Heart right ventricle (tissue), 16 donors: ENCODE results near the gene GAA. TPM values are rescaled to one million over a fixed set of nuclear protein-coding genes. Genes with fewer than 3 reads are reported as not detected.

Experiments used
- ATAC-seq, 8 donors: fragments of 200-7000 bp; cut with Tn5 transposase; one replicate each; pipeline ENCODE4 v1.9.1; 2020; ENCODE audit warnings: mild to moderate bottlenecking in 8 of 8, moderate library complexity in 8 of 8, moderate number of reproducible peaks in 1 of 8
- DNase-seq, 2 donors: peaks; one replicate each; pipeline ENCODE4 v3.0.0-alpha.2; 2020
- H3K27ac ChIP-seq, 10 donors: fragments of 200-600 bp; sonication (generic) in 2 of 10; one replicate each; pipeline versions ENCODE4 v1.5.0 to v1.8.0; 2020 to 2022; ENCODE audit warnings: mild to moderate bottlenecking in 3 of 10
- H3K27me3 ChIP-seq, 7 donors: fragments of 200-600 bp; one replicate each; pipeline ENCODE4 v1.8.0; 2021 to 2022; ENCODE audit warnings: mild to moderate bottlenecking in 2 of 7
- H3K36me3 ChIP-seq, 9 donors: fragments of 200-600 bp; sonication (generic) in 1 of 9; one replicate each; pipeline versions ENCODE4 v1.5.0 to v1.8.0; 2020 to 2022; ENCODE audit warnings: mild to moderate bottlenecking in 2 of 9
- H3K4me1 ChIP-seq, 9 donors: fragments of 200-600 bp; sonication (generic) in 1 of 9; one replicate each; pipeline versions ENCODE4 v1.5.0 to v1.8.0; 2020 to 2022; ENCODE audit warnings: mild to moderate bottlenecking in 4 of 9
- H3K4me3 ChIP-seq, 10 donors: fragments of 200-600 bp; sonication (generic) in 2 of 10; one replicate each; pipeline versions ENCODE4 v1.5.0 to v1.8.0; 2020 to 2022; ENCODE audit warnings: mild to moderate bottlenecking in 7 of 10, moderate library complexity in 2 of 10
- H3K9me3 ChIP-seq, 11 donors: fragments of 200-600 bp in 10 of 11; sonication (generic) in 2 of 11; one replicate each; pipeline versions ENCODE4 v1.5.0 to v1.8.0; 2013 to 2022; ENCODE audit warnings: mild to moderate bottlenecking in 2 of 11, control low read depth in 1 of 11, moderate library complexity in 1 of 11
- CTCF ChIP-seq, 9 donors: fragments of 200-600 bp; sonication (generic) in 2 of 9; IDR thresholded peaks; one replicate each; pipeline versions ENCODE4 v1.5.0 to v1.8.0; 2021 to 2022; ENCODE audit warnings: antibody characterized with exemption in 9 of 9, mild to moderate bottlenecking in 5 of 9, moderate library complexity in 1 of 9
- WGBS, 2 donors: extraction: QIAGEN DNeasy Blood & Tissue Kit; methylation state at CpG; one replicate each; pipeline ENCODE4 v1.1.7; 2013; ENCODE audit warnings: inconsistent platforms in 1 of 2; 5-methylcytosine and 5-hydroxymethylcytosine counted together
- intact Hi-C, 10 donors: fragments of 100-400 bp; cut with DNase I; formaldehyde crosslinking; loops; one replicate each; pipeline versions ENCODE4 v1.11.1 to v1.14.2; 2022
- polyA plus RNA-seq, 2 donors: library from polyadenylated mRNA; stranded (reverse); fragments of 200-250 nt; gene quantifications; one replicate each; pipeline ENCODE4 v1.2.3, GENCODE V29; 2013
- total RNA-seq, 10 donors: library from RNA; stranded (reverse); fragmentation: NEBNext Ultra II Directional in 3 of 10; extraction: Animal tissue kit (Norgen Biotek cat#: 25700) in 3 of 10; gene quantifications; one replicate each; pipeline versions ENCODE4 v1.2.1 to v1.2.4, GENCODE V29; 2021 to 2023
- donor health status: Arrhythmogenic right ventricular cardiomyopathy.
- donor health status: ischemic (EF 13 %, LVEDD 7.1; RV severe dilation, severe dysfunction).
- donor health status: healthy with polysubstance abuse.
- donor health status: DM: no; HTN: yes; CAD: no.
- donor health status: DM: no; HTN: no; CAD: no.
- donor health status: ischemic (EF 25% LVEDD 6.9; RV normal size, moderate dysfunction).
- donor health status: ischemic (EF 25% LVEDD 5.7; RV mildly dilated, moderate dysfunction).
- donor health status: healthy.
- donor health status: DM: yes; HTN: yes; CAD: no.
- donor health status: Ischemic cardiomyopathy.
- donor health status: ischemic (EF 35%, LVEDD 5.7; RV mildly dilated, moderate dysfunction).
- donor health status: nonischemic (EF 11% LVEDD 7.7; RV severe dilation, severe dysfunction).
- donor health status: DM: yes; HTN: yes; CAD: no.
- donor health status: PGD.
- donor health status: ischemic (EF 29% LVEDD 5.4; RV normal size, mild dysfunction).
- donor health status: nonischemic (EF 23%, LVEDD 6.1; RV moderate dilation, normal function).

Gene GAA
- total and polyA plus RNA-seq, 12 donors, result 26.4 to 67.7 (median 49.6) TPM

GRCh38 chr17:80132906-80133625 is 31.7 kb downstream of the GAA start:
- DNase-seq (no peak), ATAC-seq (peak in 1 of 8 donors; percentile 15)
- Histone ChIP-seq H3K36me3 (peaks cover 0 to 61% (median 44%) of the 10 kb centered on the region in 9 donors), H3K27me3 (no peaks in the 10 kb centered on the region), H3K4me3 (no peak overlapping the region), H3K9me3 (no peaks in the 10 kb centered on the region), H3K27ac (no peak overlapping the region), H3K4me1 (no peaks in the 10 kb centered on the region)
- intact Hi-C loops, result no loop called here
- 84 to 86% methylated on average over 5 of the region's 5 CpGs for WGBS, 2 donors
- TF ChIP-seq CTCF (IDR thresholded peaks at IDR 0.05), result no peak

GRCh38 chr17:80133626-80133970 is 32.2 kb downstream of the GAA start:
- Histone ChIP-seq H3K9me3 (no peaks in the 10 kb centered on the region), H3K4me3 (no peak overlapping the region), H3K36me3 (peaks cover 0 to 66% (median 49%) of the 10 kb centered on the region in 9 donors), H3K4me1 (no peaks in the 10 kb centered on the region), H3K27ac (no peak overlapping the region), H3K27me3 (no peaks in the 10 kb centered on the region)
- DNase-seq, result no peak
- intact Hi-C loops, result no loop called here
- no peak for TF ChIP-seq CTCF (IDR thresholded peaks at IDR 0.05)
- peak in 1 of 8 donors; percentile 22 for ATAC-seq
- WGBS, 2 donors, result 97 to 98% methylated on average over 6 of the region's 6 CpGs

- ATAC-seq (no peak), DNase-seq (no peak)
- H3K9me3 ChIP-seq, result no peaks in the 10 kb centered on the region
- H3K27ac ChIP-seq, result no peak overlapping the region
- peaks cover 6 to 99% (median 77%) of the 10 kb centered on the region in 9 donors for H3K36me3 ChIP-seq
- H3K27me3 ChIP-seq, result no peaks in the 10 kb centered on the region
- TF ChIP-seq CTCF (IDR thresholded peaks at IDR 0.05), result no peak
- H3K4me1 ChIP-seq, result no peaks in the 10 kb centered on the region
- intact Hi-C loops, result no loop called here
- H3K4me3 ChIP-seq, result no peak overlapping the region
- WGBS, 2 donors, result 96 to 98% methylated on average over 9 of the region's 9 CpGs
Measured at GRCh38 chr17:80137131-80137530, 35.8 kb downstream of the GAA start.

GRCh38 chr17:80138856-80139426 is 37.6 kb downstream of the GAA start:
- 91 to 92% methylated on average over 18 of the region's 18 CpGs for WGBS, 2 donors
- Histone ChIP-seq H3K36me3 (peaks cover 6 to 100% (median 94%) of the 10 kb centered on the region in 9 donors), H3K27me3 (no peaks in the 10 kb centered on the region), H3K27ac (no peak overlapping the region), H3K4me1 (no peaks in the 10 kb centered on the region), H3K9me3 (no peaks in the 10 kb centered on the region), H3K4me3 (no peak overlapping the region)
- intact Hi-C loops, result no loop called here
- TF ChIP-seq CTCF (IDR thresholded peaks at IDR 0.05), result no peak
- no peak for DNase-seq
- no peak for ATAC-seq
